GM10266 (cell line): ENCODE results near the gene IZUMO1.
"Not testable (repeated sequence)": the region's sequence is repeated elsewhere in the genome, so short reads cannot be mapped to it uniquely, and the experiment has no call there.

Experiments
- DNase-seq: peaks from one replicate; pipeline ENCODE4 v3.0.0; 2012; ENCODE audit errors: extremely low spot score
- CTCF ChIP-seq: IDR thresholded peaks from 2 replicates; pipeline ENCODE4 v1.5.1; 2012; ENCODE audit warnings: mild to moderate bottlenecking, low read depth; ENCODE audit not compliant: control insufficient read depth, insufficient read depth; ENCODE audit errors: missing control alignments

Gene IZUMO1

GRCh38 chr19:48702701-48703100 lies 44.0 kb downstream of the IZUMO1 start:
- no peak for DNase-seq
- no peak for TF ChIP-seq CTCF

DNA sequence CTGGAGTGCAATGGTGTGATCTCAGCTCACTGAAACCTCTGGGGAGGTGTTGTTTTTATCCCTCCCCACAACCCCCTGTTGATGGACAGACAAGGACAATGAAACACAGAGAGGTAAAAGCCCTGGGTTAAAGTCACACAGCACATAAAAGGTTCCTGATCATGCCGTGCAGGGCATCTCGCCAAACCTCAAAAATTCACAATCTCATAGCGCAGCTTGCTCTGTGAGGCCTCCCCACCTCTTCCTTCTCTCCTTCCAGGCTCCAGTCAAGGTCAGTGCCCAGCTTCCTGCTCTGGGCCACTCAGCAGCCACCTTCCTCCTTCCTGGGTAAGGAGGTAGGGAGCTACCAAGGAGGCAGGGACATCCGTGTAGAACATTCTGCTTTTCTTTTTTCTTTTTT lies 48.7 kb downstream of the IZUMO1 start:
- no peak for TF ChIP-seq CTCF
- DNase-seq: no peak

GRCh38 chr19:48696353-48697010 lies 50.2 kb downstream of the IZUMO1 start:
- TF ChIP-seq CTCF: no peak
- no peak for DNase-seq

DNA sequence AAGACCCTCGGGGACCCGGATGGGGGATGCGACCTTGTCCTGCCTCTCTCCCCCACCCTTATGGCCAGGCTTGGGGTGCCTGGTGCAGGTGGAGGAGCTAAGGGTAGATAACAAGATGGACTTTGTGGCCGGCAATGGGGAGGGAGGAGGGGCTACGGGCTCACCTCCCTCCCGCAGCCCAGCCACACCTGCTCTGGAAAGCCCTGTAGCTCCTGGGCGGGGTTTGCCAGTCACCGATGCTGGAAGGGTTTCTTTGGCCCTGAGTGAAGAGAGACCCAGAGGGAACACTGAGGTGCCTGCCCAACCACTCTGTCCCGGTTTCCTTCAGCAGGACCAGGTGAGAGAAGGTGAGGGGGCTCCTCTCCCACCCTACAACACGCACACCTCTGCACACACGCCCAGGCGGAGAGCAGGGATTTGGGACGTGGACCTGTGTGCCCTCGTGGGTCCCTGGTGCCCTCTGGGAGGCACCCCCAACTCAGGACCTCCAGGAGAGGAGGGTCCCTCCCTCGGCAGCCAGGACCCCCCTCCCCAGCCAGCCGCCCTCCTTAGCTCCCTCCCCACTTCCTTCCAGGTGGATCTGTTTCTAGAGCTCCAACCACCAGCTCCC lies 50.9 kb downstream of the IZUMO1 start, which contains the start of gene FUT2:
FUT2 (plus strand) TSS at position 229 of the 610 bp plus-strand sequence. CDS start 6,986 bp downstream, outside the sequence.
- no peak for DNase-seq
- no peak for TF ChIP-seq CTCF

GRCh38 chr19:48693629-48694028 lies 53.1 kb downstream of the IZUMO1 start:
- DNase-seq: not testable (repeated sequence)
